NCI-H146 (cell line): Measurements from ENCODE around the gene PCBD1.

ENCODE experiments used
- DNase-seq: peaks from one replicate; lab custom pipeline; 2025; lab: John Stamatoyannopoulos, UW

PCBD1 gene

GRCh38 chr10:70833601-70834000 is 54.8 kb downstream of the PCBD1 start:
- no peak for DNase-seq
